K562 (cell line): ENCODE measurements around the gene RAB26. TPM values are rescaled to one million over a fixed set of nuclear protein-coding genes. Genes with fewer than 3 reads are reported as not detected.

Source experiments
- ETV1 ChIP-seq: fragments of 450-650 bp; conservative IDR thresholded peaks from 2 replicates; pipeline ENCODE4 v1.6.1; 2016; ENCODE audit warnings: missing genetic modification characterization, control low read depth, low read depth, missing compliant biosample characterization
- EZH2 ChIP-seq: IDR thresholded peaks from 2 replicates; pipeline ENCODE4 v1.6.1; 2012; ENCODE audit warnings: low read depth, mild to moderate bottlenecking, inconsistent platforms, low read length, borderline replicate concordance
- FOS ChIP-seq: IDR thresholded peaks from 3 replicates; pipeline ENCODE4 v1.6.1; 2011; ENCODE audit not compliant: insufficient read length; ENCODE audit errors: extremely low read depth
- GTF2E2 ChIP-seq: fragments of 200-800 bp; sonication (Bioruptor generic); IDR thresholded peaks from 2 replicates; pipeline ENCODE4 v1.6.1; 2016; ENCODE audit warnings: missing genetic modification characterization, missing compliant biosample characterization
- HDGF ChIP-seq: fragments of 450-650 bp; IDR thresholded peaks from 2 replicates; pipeline ENCODE4 v1.6.1; 2016
- KLF6 ChIP-seq: fragments of 250-450 bp; sonication (Bioruptor Pico); IDR thresholded peaks from 2 replicates; pipeline ENCODE4 v1.4.0; 2020; ENCODE audit warnings: mild to moderate bottlenecking, moderate library complexity, borderline replicate concordance
- NR3C1 ChIP-seq: sonication (generic); formaldehyde crosslinking; IDR thresholded peaks from 2 replicates; pipeline ENCODE4 v1.8.1; 2022; ENCODE audit warnings: missing genetic modification reagents
- OTX1 ChIP-seq: fragments of 450-650 bp; formaldehyde crosslinking; IDR thresholded peaks from 2 replicates; pipeline ENCODE4 v1.4.0; 2022; ENCODE audit warnings: mild to moderate bottlenecking
- PHB2 ChIP-seq: fragments of 450-650 bp; IDR thresholded peaks from 2 replicates; pipeline ENCODE4 v1.6.1; 2017; ENCODE audit warnings: low read depth
- STAG1 ChIP-seq: sonication (generic); formaldehyde crosslinking; IDR thresholded peaks from 2 replicates; pipeline ENCODE4 v1.5.0; 2020; ENCODE audit warnings: missing genetic modification reagents, borderline replicate concordance
- TOE1 ChIP-seq, 2 experiments: fragments of 450-650 bp in 1 of 2; sonication (generic) in 1 of 2; formaldehyde crosslinking in 1 of 2; IDR thresholded peaks; 2 replicates each; pipeline versions ENCODE4 v1.7.1 to v1.8.0; 2016 to 2022; ENCODE audit warnings: borderline replicate concordance in 2 of 2, mild to moderate bottlenecking in 2 of 2, antibody characterized with exemption in 1 of 2, inconsistent platforms in 1 of 2, low read depth in 1 of 2, missing genetic modification reagents in 1 of 2, moderate library complexity in 1 of 2
- ZC3H8 ChIP-seq: fragments of 450-650 bp; IDR thresholded peaks from 2 replicates; pipeline ENCODE4 v1.6.1; 2017
- ZNF239 ChIP-seq: fragments of 250-450 bp; sonication (Bioruptor Pico); IDR thresholded peaks from 2 replicates; pipeline ENCODE4 v1.4.0; 2020; ENCODE audit warnings: mild to moderate bottlenecking
- ZNF445 ChIP-seq: fragments of 250-450 bp; sonication (Bioruptor Pico); IDR thresholded peaks from 2 replicates; pipeline ENCODE4 v1.4.0; 2020; ENCODE audit warnings: low read depth, mild to moderate bottlenecking, moderate library complexity
- ZNF507 ChIP-seq: conservative IDR thresholded peaks from 2 replicates; pipeline ENCODE4 v1.6.1; 2017; ENCODE audit warnings: missing genetic modification characterization, missing compliant biosample characterization
- ZNF584 ChIP-seq: fragments of 200-800 bp; sonication (Bioruptor generic); IDR thresholded peaks from 2 replicates; pipeline ENCODE4 v1.6.1; 2016; ENCODE audit warnings: low read depth, mild to moderate bottlenecking, missing genetic modification characterization, missing compliant biosample characterization
- ZNF830 ChIP-seq: fragments of 250-450 bp; sonication (Bioruptor Pico); IDR thresholded peaks from 2 replicates; pipeline ENCODE4 v1.5.0; 2021; ENCODE audit warnings: mild to moderate bottlenecking
- polyA plus RNA-seq, 8 experiments: library from polyadenylated mRNA; depleted of rRNA in 4 of 8; stranded (reverse) in 5 of 8; unstranded in 3 of 8; fragments of >200 nt; fragmentation: Nextera tagmentation in 2 of 8; fragmentation: Illumina TruSeq in 1 of 8; extraction: Ambion mirVana in 2 of 8; extraction: Trizol in 1 of 8; gene quantifications; 2 replicates each; pipeline versions ENCODE4 v1.2.1 to v1.2.3, GENCODE V29; 2011 to 2014; ENCODE audit warnings: inconsistent platforms in 1 of 8, missing spikeins in 1 of 8
- total RNA-seq, 7 experiments: library from RNA; depleted of rRNA in 6 of 7; stranded (reverse); fragments of >200 nt in 6 of 7; fragmentation: Illumina TruSeq in 2 of 7; extraction: Trizol in 2 of 7; gene quantifications; 2 replicates each; pipeline versions ENCODE4 v1.2.1 to v1.2.3, GENCODE V29; 2011 to 2021; ENCODE audit warnings: low replicate concordance in 1 of 7
- TF ChIP-seq, protein P1 (sequence below), 2 experiments: fragments of 450-650 bp; IDR thresholded peaks; 2 replicates each; pipeline ENCODE4 v1.6.1; 2018; ENCODE audit warnings: mild to moderate bottlenecking in 2 of 2, low read depth in 1 of 2; ENCODE audit not compliant: partially characterized antibody in 2 of 2
- TF ChIP-seq, protein P2 (sequence below), 2 experiments: fragments of 450-650 bp in 1 of 2; sonication (generic) in 1 of 2; formaldehyde crosslinking in 1 of 2; IDR thresholded peaks in 1 of 2; conservative IDR thresholded peaks in 1 of 2; 2 replicates each; pipeline versions ENCODE4 v1.6.1 to v1.8.1; 2016 to 2023; ENCODE audit warnings: mild to moderate bottlenecking in 2 of 2, moderate library complexity in 2 of 2, inconsistent platforms in 1 of 2, missing genetic modification reagents in 1 of 2
- TF ChIP-seq, protein P3 (sequence below): IDR thresholded peaks from 2 replicates; pipeline ENCODE4 v1.6.1; 2012; ENCODE audit warnings: low read depth, low read length, improper control_type of control experiment, borderline replicate concordance

RAB26 gene
- total and polyA plus RNA-seq, 9 of the 15 experiments (the other 6 are each of a cell fraction or from before 2014, with no cell fraction given): 0.25 to 6.1 (median 2.1) TPM

DNA sequence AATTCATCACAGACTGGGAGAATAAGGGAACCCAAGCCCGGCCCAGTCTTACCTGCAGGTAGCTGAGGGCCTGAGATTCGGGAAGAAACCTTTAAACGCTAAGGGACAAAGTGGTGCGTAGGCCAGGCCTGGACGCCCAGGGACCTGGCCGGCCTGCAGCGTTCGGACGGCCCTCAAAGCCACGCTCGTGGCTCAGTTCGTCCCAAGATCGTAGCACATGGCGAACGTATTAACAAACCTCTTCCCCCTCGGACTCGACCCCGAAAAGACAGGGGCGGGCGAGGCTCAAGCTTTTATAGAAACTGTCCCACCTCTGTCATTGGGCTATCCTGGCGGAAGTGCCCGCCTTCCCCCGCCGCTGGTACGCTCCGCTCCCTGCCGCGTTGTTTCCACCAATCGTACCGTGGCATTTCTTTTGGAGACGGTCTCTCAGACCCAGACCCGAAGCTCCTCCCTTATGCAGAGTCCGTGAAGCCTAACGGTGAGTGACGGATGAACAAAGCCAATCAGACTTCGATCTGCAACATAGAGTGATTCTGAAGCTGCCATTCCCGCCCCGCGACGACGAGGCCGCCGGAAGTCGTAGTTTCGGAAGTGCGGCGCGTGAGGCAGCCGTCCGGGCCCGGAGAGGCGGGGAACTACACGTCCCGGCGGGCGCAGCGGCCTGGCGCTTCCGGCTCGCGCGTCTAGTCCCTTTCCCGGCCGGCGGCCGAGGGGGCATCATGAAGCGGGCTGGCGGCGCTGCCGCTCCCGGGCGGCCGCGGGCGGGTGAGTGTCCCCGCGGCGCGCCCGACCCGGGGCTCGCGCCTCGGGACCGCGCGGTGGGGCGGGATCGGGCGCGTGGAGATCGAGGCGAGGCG is 6.9 kb downstream of the RAB26 start, which contains the start of gene TRAF7 (continued):
- peak; percentile 92 for TF ChIP-seq ETV1 (tag)
- TF ChIP-seq FOS: peak; percentile 83
- peak; percentile 97; the same call in 1 of the 2 replicates for TF ChIP-seq GTF2E2 (tag)
- TF ChIP-seq NR3C1 (CRISPR knock-in tag): no peak
- TF ChIP-seq ZNF445 (CRISPR knock-in tag): no peak
- TF ChIP-seq EZH2: no peak
- TF ChIP-seq ZC3H8: no peak
- peak; percentile 51; the same call in 1 of the 2 replicates for TF ChIP-seq TOE1 (IDR thresholded peaks at IDR 0.05; ENCODE audit: borderline replicate concordance)
- no peak for TF ChIP-seq TOE1 (CRISPR knock-in tag; IDR thresholded peaks at IDR 0.05; ENCODE audit: borderline replicate concordance, low read depth)
- TF ChIP-seq, protein P1, sequence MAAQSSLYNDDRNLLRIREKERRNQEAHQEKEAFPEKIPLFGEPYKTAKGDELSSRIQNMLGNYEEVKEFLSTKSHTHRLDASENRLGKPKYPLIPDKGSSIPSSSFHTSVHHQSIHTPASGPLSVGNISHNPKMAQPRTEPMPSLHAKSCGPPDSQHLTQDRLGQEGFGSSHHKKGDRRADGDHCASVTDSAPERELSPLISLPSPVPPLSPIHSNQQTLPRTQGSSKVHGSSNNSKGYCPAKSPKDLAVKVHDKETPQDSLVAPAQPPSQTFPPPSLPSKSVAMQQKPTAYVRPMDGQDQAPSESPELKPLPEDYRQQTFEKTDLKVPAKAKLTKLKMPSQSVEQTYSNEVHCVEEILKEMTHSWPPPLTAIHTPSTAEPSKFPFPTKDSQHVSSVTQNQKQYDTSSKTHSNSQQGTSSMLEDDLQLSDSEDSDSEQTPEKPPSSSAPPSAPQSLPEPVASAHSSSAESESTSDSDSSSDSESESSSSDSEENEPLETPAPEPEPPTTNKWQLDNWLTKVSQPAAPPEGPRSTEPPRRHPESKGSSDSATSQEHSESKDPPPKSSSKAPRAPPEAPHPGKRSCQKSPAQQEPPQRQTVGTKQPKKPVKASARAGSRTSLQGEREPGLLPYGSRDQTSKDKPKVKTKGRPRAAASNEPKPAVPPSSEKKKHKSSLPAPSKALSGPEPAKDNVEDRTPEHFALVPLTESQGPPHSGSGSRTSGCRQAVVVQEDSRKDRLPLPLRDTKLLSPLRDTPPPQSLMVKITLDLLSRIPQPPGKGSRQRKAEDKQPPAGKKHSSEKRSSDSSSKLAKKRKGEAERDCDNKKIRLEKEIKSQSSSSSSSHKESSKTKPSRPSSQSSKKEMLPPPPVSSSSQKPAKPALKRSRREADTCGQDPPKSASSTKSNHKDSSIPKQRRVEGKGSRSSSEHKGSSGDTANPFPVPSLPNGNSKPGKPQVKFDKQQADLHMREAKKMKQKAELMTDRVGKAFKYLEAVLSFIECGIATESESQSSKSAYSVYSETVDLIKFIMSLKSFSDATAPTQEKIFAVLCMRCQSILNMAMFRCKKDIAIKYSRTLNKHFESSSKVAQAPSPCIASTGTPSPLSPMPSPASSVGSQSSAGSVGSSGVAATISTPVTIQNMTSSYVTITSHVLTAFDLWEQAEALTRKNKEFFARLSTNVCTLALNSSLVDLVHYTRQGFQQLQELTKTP (IDR thresholded peaks at IDR 0.05; ENCODE audit: low read depth in 1 of 2, partially characterized antibody in 2 of 2): peak; percentile 68 to 99
- TF ChIP-seq, protein P2, sequence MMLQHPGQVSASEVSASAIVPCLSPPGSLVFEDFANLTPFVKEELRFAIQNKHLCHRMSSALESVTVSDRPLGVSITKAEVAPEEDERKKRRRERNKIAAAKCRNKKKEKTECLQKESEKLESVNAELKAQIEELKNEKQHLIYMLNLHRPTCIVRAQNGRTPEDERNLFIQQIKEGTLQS (IDR thresholded peaks at IDR 0.05): no peak
- TF ChIP-seq, protein P2 (CRISPR knock-in tag; conservative IDR thresholded peaks at IDR 0.05): no peak; the same call in 1 of the 2 replicates
- TF ChIP-seq, protein P3, sequence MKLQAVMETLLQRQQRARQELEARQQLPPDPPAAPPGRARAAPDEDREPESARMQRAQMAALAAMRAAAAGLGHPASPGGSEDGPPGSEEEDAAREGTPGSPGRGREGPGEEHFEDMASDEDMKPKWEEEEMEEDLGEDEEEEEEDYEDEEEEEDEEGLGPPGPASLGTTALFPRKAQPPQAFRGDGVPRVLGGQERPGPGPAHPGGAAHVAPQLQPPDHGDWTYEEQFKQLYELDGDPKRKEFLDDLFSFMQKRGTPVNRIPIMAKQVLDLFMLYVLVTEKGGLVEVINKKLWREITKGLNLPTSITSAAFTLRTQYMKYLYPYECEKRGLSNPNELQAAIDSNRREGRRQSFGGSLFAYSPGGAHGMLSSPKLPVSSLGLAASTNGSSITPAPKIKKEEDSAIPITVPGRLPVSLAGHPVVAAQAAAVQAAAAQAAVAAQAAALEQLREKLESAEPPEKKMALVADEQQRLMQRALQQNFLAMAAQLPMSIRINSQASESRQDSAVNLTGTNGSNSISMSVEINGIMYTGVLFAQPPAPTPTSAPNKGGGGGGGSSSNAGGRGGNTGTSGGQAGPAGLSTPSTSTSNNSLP: no peak
- no peak; the same call in 1 of the 2 replicates for TF ChIP-seq ZNF584
- TF ChIP-seq ZNF239 (CRISPR knock-in tag): peak; percentile 24; the same call in 1 of the 2 replicates
- TF ChIP-seq OTX1: no peak
- TF ChIP-seq ZNF830: peak; percentile 72; the same call in 1 of the 2 replicates
- no peak for TF ChIP-seq PHB2
- no peak for TF ChIP-seq STAG1 (CRISPR knock-in tag)
- no peak for TF ChIP-seq HDGF
- peak; percentile 13; the same call in 1 of the 2 replicates for TF ChIP-seq KLF6 (CRISPR knock-in tag)
- no peak for TF ChIP-seq ZNF507
